Upper lobe of right lung (tissue), 1 donor: ENCODE measurements around the gene PPME1. TPM values are rescaled to one million over a fixed set of nuclear protein-coding genes. Genes with fewer than 3 reads are reported as not detected.
"Not testable (repeated sequence)": the region's sequence is repeated elsewhere in the genome, so short reads cannot be mapped to it uniquely, and the experiment has no call there.

ENCODE experiments used
- ATAC-seq: fragments of 200-7000 bp; cut with Tn5 transposase; one replicate; pipeline ENCODE4 v1.9.1; 2020; ENCODE audit warnings: mild to moderate bottlenecking, moderate library complexity
- DNase-seq: peaks from one replicate; pipeline ENCODE4 v3.0.0-alpha.2; 2020
- H3K27ac ChIP-seq: fragments of 200-600 bp; one replicate; pipeline ENCODE4 v1.8.0; 2022
- H3K27me3 ChIP-seq: fragments of 200-600 bp; one replicate; pipeline ENCODE4 v1.8.0; 2022; ENCODE audit warnings: mild to moderate bottlenecking
- H3K36me3 ChIP-seq: fragments of 200-600 bp; one replicate; pipeline ENCODE4 v1.8.0; 2022
- H3K4me1 ChIP-seq: fragments of 200-600 bp; one replicate; pipeline ENCODE4 v1.8.0; 2022
- H3K4me3 ChIP-seq: fragments of 200-600 bp; one replicate; pipeline ENCODE4 v1.8.0; 2022; ENCODE audit warnings: mild to moderate bottlenecking
- H3K9me3 ChIP-seq: fragments of 200-600 bp; one replicate; pipeline ENCODE4 v1.8.0; 2022
- CTCF ChIP-seq: fragments of 200-600 bp; IDR thresholded peaks from one replicate; pipeline ENCODE4 v1.8.0; 2022; ENCODE audit warnings: antibody characterized with exemption
- intact Hi-C: fragments of 100-400 bp; cut with DNase I; formaldehyde crosslinking; loops from one replicate; pipeline ENCODE4 v1.11.0; 2022
- long read RNA-seq: library from polyadenylated mRNA; unstranded; transcript quantifications from one replicate; pipeline ENCODE4 v2.0.0, GENCODE V29; 2021
- total RNA-seq: library from RNA; stranded (reverse); fragmentation: NEBNext Ultra II Directional; extraction: Animal tissue kit (Norgen Biotek cat#: 25700); gene quantifications from one replicate; pipeline ENCODE4 v1.2.1, GENCODE V29; 2021
- donor health status: DM: no; HTN: yes; CAD: no; lungs with severe emphysema.

The PPME1 gene
- total RNA-seq, result 32.0 TPM
- long read RNA-seq, transcript PPME1-201 (14 exons, 2,677 nt), result major isoform, 55 of 62 reads
- long read RNA-seq, partial matches to known transcripts, result 3 of 62 reads
- long read RNA-seq, other reads (novel, unspliced or antisense), result 4 of 62 reads

GRCh38 chr11:74170694-74171629, at the start of gene PPME1, which contains the start of gene C2CD3:
PPME1 (plus strand) TSS chr11:74171289; CDS start chr11:74171422, 133 bp downstream.
C2CD3 (minus strand) TSS chr11:74171002; CDS start chr11:74170792, 210 bp downstream.
- no peaks in the 10 kb centered on the region for H3K27me3 ChIP-seq
- peak within 1 kb of the TSS; percentile 91 for H3K27ac ChIP-seq
- peak; percentile 48 for TF ChIP-seq CTCF
- no peaks in the 10 kb centered on the region for H3K9me3 ChIP-seq
- ATAC-seq (peak; percentile 98), DNase-seq (peak; percentile 98)
- H3K36me3 ChIP-seq, result peaks cover 20% of the 10 kb centered on the region
- peaks cover 27% of the 10 kb centered on the region for H3K4me1 ChIP-seq
- H3K4me3 ChIP-seq, result peak within 1 kb of the TSS; percentile 88
- intact Hi-C loops, result no loop called here

GRCh38 chr11:74121804-74122203, 49.3 kb upstream of the PPME1 start:
- intact Hi-C loops, result no loop called here
- DNase-seq (no peak), ATAC-seq (peak; percentile 22)

GRCh38 chr11:74123008-74123448, 48.1 kb upstream of the PPME1 start:
- peaks cover 2% of the 10 kb centered on the region for H3K36me3 ChIP-seq
- no peak overlapping the region for H3K4me3 ChIP-seq
- H3K27ac ChIP-seq, result no peak overlapping the region
- no peaks in the 10 kb centered on the region for H3K4me1 ChIP-seq
- intact Hi-C loops, result no loop called here
- no peaks in the 10 kb centered on the region for H3K27me3 ChIP-seq
- TF ChIP-seq CTCF, result no peak
- no peaks in the 10 kb centered on the region for H3K9me3 ChIP-seq
- no peak for ATAC-seq
- DNase-seq, result no peak

More at GRCh38 chr11:74121804-74122203, 49.3 kb upstream of the PPME1 start:
- Histone ChIP-seq H3K9me3 (no peaks in the 10 kb centered on the region), H3K4me1 (no peaks in the 10 kb centered on the region), H3K27me3 (no peaks in the 10 kb centered on the region), H3K27ac (no peak overlapping the region), H3K36me3 (peaks cover 11% of the 10 kb centered on the region), H3K4me3 (no peak overlapping the region)
- no peak for TF ChIP-seq CTCF

GRCh38 chr11:74129121-74129520, 42.0 kb upstream of the PPME1 start:
- H3K27me3 ChIP-seq, ATAC-seq, intact Hi-C loops, DNase-seq, H3K9me3 ChIP-seq, H3K27ac ChIP-seq, H3K4me1 ChIP-seq, H3K4me3 ChIP-seq: not testable (repeated sequence)
- peaks cover 24% of the 10 kb centered on the region for H3K36me3 ChIP-seq

GRCh38 chr11:74132833-74133232, 38.3 kb upstream of the PPME1 start:
- H3K27ac ChIP-seq, result no peak overlapping the region
- no peaks in the 10 kb centered on the region for H3K9me3 ChIP-seq
- H3K27me3 ChIP-seq, result no peaks in the 10 kb centered on the region
- no peak for ATAC-seq
- no peak overlapping the region for H3K4me3 ChIP-seq
- intact Hi-C loops, result no loop called here
- no peak for TF ChIP-seq CTCF
- H3K36me3 ChIP-seq, result peaks cover 27% of the 10 kb centered on the region
- no peak for DNase-seq
- no peaks in the 10 kb centered on the region for H3K4me1 ChIP-seq

- ATAC-seq, result no peak
These were observed 37.7 kb upstream of the PPME1 start for GRCh38 chr11:74133436-74133835.

More at GRCh38 chr11:74133436-74133835, 37.7 kb upstream of the PPME1 start:
- intact Hi-C loops, result no loop called here
- Histone ChIP-seq H3K27me3 (no peaks in the 10 kb centered on the region), H3K27ac (no peak overlapping the region), H3K4me1 (no peaks in the 10 kb centered on the region), H3K4me3 (no peak overlapping the region), H3K36me3 (peaks cover 33% of the 10 kb centered on the region), H3K9me3 (no peaks in the 10 kb centered on the region)
- no peak for TF ChIP-seq CTCF
- DNase-seq, result no peak
